Measurements from ENCODE around the gene NLRC4. TPM values are rescaled to one million over a fixed set of nuclear protein-coding genes. Genes with fewer than 3 reads are reported as not detected.
"Not testable (repeated sequence)": the region's sequence is repeated elsewhere in the genome, so short reads cannot be mapped to it uniquely, and the experiment has no call there.

NLRC4 gene
- total and polyA plus RNA-seq, 4 donors, result 0.82 to 2.9 (median 1.5) TPM

- WGBS, result 63% methylated on average over 5 of the region's 5 CpGs
- peaks cover 0 to 4% (median 1%) of the 10 kb centered on the region in 4 donors for H3K36me3 ChIP-seq (ENCODE audit: control insufficient read depth in 4 of 4, insufficient read depth in 3 of 4, low read depth in 1 of 4, low read length in 3 of 4)
- TF ChIP-seq ATF3 (IDR thresholded peaks at IDR 0.05), result no peak
- TF ChIP-seq NR2F2 (IDR thresholded peaks at IDR 0.05), result no peak
- no peak for TF ChIP-seq SP1 (IDR thresholded peaks at IDR 0.05)
- TF ChIP-seq HNF4A (conservative IDR thresholded peaks at IDR 0.05), result no peak
- TF ChIP-seq GABPA (IDR thresholded peaks at IDR 0.05 in 1 of 2, conservative IDR thresholded peaks at IDR 0.05 in 1 of 2), result no peak
- no peak for TF ChIP-seq MAX (IDR thresholded peaks at IDR 0.05)
- no peak for TF ChIP-seq FOXA2 (IDR thresholded peaks at IDR 0.05)
- no peak for TF ChIP-seq FOXA1 (IDR thresholded peaks at IDR 0.05)
- TF ChIP-seq RAD21 (IDR thresholded peaks at IDR 0.05), result no peak
- TF ChIP-seq, protein P1, sequence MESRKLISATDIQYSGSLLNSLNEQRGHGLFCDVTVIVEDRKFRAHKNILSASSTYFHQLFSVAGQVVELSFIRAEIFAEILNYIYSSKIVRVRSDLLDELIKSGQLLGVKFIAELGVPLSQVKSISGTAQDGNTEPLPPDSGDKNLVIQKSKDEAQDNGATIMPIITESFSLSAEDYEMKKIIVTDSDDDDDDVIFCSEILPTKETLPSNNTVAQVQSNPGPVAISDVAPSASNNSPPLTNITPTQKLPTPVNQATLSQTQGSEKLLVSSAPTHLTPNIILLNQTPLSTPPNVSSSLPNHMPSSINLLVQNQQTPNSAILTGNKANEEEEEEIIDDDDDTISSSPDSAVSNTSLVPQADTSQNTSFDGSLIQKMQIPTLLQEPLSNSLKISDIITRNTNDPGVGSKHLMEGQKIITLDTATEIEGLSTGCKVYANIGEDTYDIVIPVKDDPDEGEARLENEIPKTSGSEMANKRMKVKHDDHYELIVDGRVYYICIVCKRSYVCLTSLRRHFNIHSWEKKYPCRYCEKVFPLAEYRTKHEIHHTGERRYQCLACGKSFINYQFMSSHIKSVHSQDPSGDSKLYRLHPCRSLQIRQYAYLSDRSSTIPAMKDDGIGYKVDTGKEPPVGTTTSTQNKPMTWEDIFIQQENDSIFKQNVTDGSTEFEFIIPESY (IDR thresholded peaks at IDR 0.05), result no peak
- no peak for TF ChIP-seq JUND (IDR thresholded peaks at IDR 0.05)
- TF ChIP-seq HNF4G (IDR thresholded peaks at IDR 0.05), result no peak
- no peak for TF ChIP-seq EGR1 (IDR thresholded peaks at IDR 0.05; ENCODE audit: low read depth in 2 of 2)
- no peak for TF ChIP-seq CTCF (IDR thresholded peaks at IDR 0.05; ENCODE audit: low read depth, low read length, missing input control)
- TF ChIP-seq YY1 (IDR thresholded peaks at IDR 0.05), result no peak
- TF ChIP-seq, protein P2, sequence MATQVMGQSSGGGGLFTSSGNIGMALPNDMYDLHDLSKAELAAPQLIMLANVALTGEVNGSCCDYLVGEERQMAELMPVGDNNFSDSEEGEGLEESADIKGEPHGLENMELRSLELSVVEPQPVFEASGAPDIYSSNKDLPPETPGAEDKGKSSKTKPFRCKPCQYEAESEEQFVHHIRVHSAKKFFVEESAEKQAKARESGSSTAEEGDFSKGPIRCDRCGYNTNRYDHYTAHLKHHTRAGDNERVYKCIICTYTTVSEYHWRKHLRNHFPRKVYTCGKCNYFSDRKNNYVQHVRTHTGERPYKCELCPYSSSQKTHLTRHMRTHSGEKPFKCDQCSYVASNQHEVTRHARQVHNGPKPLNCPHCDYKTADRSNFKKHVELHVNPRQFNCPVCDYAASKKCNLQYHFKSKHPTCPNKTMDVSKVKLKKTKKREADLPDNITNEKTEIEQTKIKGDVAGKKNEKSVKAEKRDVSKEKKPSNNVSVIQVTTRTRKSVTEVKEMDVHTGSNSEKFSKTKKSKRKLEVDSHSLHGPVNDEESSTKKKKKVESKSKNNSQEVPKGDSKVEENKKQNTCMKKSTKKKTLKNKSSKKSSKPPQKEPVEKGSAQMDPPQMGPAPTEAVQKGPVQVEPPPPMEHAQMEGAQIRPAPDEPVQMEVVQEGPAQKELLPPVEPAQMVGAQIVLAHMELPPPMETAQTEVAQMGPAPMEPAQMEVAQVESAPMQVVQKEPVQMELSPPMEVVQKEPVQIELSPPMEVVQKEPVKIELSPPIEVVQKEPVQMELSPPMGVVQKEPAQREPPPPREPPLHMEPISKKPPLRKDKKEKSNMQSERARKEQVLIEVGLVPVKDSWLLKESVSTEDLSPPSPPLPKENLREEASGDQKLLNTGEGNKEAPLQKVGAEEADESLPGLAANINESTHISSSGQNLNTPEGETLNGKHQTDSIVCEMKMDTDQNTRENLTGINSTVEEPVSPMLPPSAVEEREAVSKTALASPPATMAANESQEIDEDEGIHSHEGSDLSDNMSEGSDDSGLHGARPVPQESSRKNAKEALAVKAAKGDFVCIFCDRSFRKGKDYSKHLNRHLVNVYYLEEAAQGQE (IDR thresholded peaks at IDR 0.05), result no peak
- no peak for TF ChIP-seq RXRA (IDR thresholded peaks at IDR 0.05)
- TF ChIP-seq TAF1 (conservative IDR thresholded peaks at IDR 0.05), result no peak
- no peak for DNase-seq (ENCODE audit: low spot score)
- no peaks in the 10 kb centered on the region for H3K27me3 ChIP-seq (ENCODE audit: control insufficient read depth in 4 of 4, insufficient read depth in 4 of 4, low read length in 3 of 4)
- no peaks in the 10 kb centered on the region for H3K9me3 ChIP-seq (ENCODE audit: control insufficient read depth in 4 of 4, low read length in 3 of 4)
- H3K27ac ChIP-seq (ENCODE audit: low read depth in 1 of 2, low read length in 2 of 2), result peak overlapping the region; percentile 73 to 83
- peaks cover 0 to 5% (median 2%) of the 10 kb centered on the region in 4 donors for H3K4me1 ChIP-seq (ENCODE audit: control insufficient read depth in 4 of 4, insufficient read depth in 4 of 4, low read length in 3 of 4)
- H3K9ac ChIP-seq (ENCODE audit: low read depth in 1 of 2, low read length in 2 of 2), result peak overlapping the region; percentile 72 to 80
- H3K4me3 ChIP-seq (ENCODE audit: low read depth in 1 of 3, low read length in 3 of 3), result peak overlapping the region; percentile 79 to 99 (median 80)
Observed at GRCh38 chr2:32277363-32277673, 12.6 kb upstream of the NLRC4 start.

- DNase-seq (ENCODE audit: low spot score); H3K27me3 ChIP-seq (ENCODE audit: control insufficient read depth in 4 of 4, insufficient read depth in 4 of 4, low read length in 3 of 4); H3K4me3 ChIP-seq (ENCODE audit: low read depth in 1 of 3, low read length in 3 of 3); H3K9ac ChIP-seq (ENCODE audit: low read depth in 1 of 2, low read length in 2 of 2); H3K27ac ChIP-seq (ENCODE audit: low read depth in 1 of 2, low read length in 2 of 2); H3K4me1 ChIP-seq (ENCODE audit: control insufficient read depth in 4 of 4, insufficient read depth in 4 of 4, low read length in 3 of 4); H3K9me3 ChIP-seq (ENCODE audit: control insufficient read depth in 4 of 4, low read length in 3 of 4); H3K36me3 ChIP-seq (ENCODE audit: control insufficient read depth in 4 of 4, insufficient read depth in 3 of 4, low read depth in 1 of 4, low read length in 3 of 4): not testable (repeated sequence)
- WGBS, result 90% methylated on average over 7 of the region's 7 CpGs
Observed at GRCh38 chr2:32275790-32276189, 11.1 kb upstream of the NLRC4 start.
